IMR-90 (cell line): ENCODE measurements around the gene LRRC7. TPM values are rescaled to one million over a fixed set of nuclear protein-coding genes. Genes with fewer than 3 reads are reported as not detected.

Experiments used
- ATAC-seq: fragments of 200-7000 bp; cut with Tn5 transposase; 2 replicates; pipeline ENCODE4 v1.9.1; 2020; ENCODE audit warnings: low read depth, mild to moderate bottlenecking, moderate library complexity
- BruUV-seq: library from RNA; stranded (reverse); fragments of 400-500 nt; replicated peaks from 2 replicates; lab custom pipeline; 2021; lab: Mats Ljungman, UMichigan
- CTCF ChIA-PET: fragments of 300-600 bp; formaldehyde crosslinking; extraction: SDS; loops from one replicate; lab custom pipeline; 2021; ENCODE audit warnings: antibody characterized with exemption; lab: Yijun Ruan, JAX
- POLR2A ChIA-PET: fragments of 300-600 bp; sonication (Branson Sonifier 250); formaldehyde crosslinking; loops from one replicate; lab custom pipeline; 2022; ENCODE audit warnings: antibody characterized with exemption; ENCODE audit not compliant: unreplicated experiment; lab: Charles Lee
- DNase-seq: peaks from one replicate; pipeline ENCODE4 v3.0.0; 2013
- H2AFZ ChIP-seq: replicated peaks from 2 replicates; pipeline ENCODE3; 2013; ENCODE audit warnings: low read length, mild to moderate bottlenecking; ENCODE audit not compliant: poor library complexity
- H2AK5ac ChIP-seq: 2 replicates; pipeline ENCODE4 v1.6.1; 2013; ENCODE audit warnings: low read depth, low read length, inconsistent platforms
- H2AK9ac ChIP-seq: replicated peaks from 2 replicates; pipeline ENCODE3; 2013; ENCODE audit warnings: mild to moderate bottlenecking, low read depth, low read length, moderate library complexity; ENCODE audit not compliant: poor library complexity
- H2BK120ac ChIP-seq: 2 replicates; pipeline ENCODE4 v1.6.1; 2013; ENCODE audit warnings: low read depth, low read length, inconsistent platforms
- H2BK15ac ChIP-seq: 3 replicates; pipeline ENCODE4 v1.6.1; 2013; ENCODE audit warnings: low read depth, low read length, inconsistent platforms
- H2BK20ac ChIP-seq: 2 replicates; pipeline ENCODE4 v1.6.1; 2013; ENCODE audit warnings: low read depth, mild to moderate bottlenecking, inconsistent platforms, low read length, moderate library complexity
- H2BK5ac ChIP-seq: 2 replicates; pipeline ENCODE4 v1.6.1; 2013; ENCODE audit warnings: mild to moderate bottlenecking, low read depth, low read length, inconsistent platforms; ENCODE audit not compliant: poor library complexity, severe bottlenecking
- H3K14ac ChIP-seq: replicated peaks from 2 replicates; pipeline ENCODE4 v1.6.1; 2013; ENCODE audit warnings: low read depth, low read length, inconsistent platforms
- H3K18ac ChIP-seq: 2 replicates; pipeline ENCODE4 v1.6.1; 2013; ENCODE audit warnings: low read depth, low read length, control low read depth
- H3K23ac ChIP-seq: 2 replicates; pipeline ENCODE4 v1.6.1; 2013; ENCODE audit warnings: low read depth, low read length, inconsistent platforms
- H3K27ac ChIP-seq: 2 replicates; pipeline ENCODE4 v1.5.1; 2013; ENCODE audit warnings: mild to moderate bottlenecking, control low read depth, low read length; ENCODE audit not compliant: insufficient read depth
- H3K27me3 ChIP-seq: 2 replicates; pipeline ENCODE4 v1.6.1; 2013; ENCODE audit warnings: low read length; ENCODE audit not compliant: control insufficient read depth, insufficient read depth
- H3K36me3 ChIP-seq: 2 replicates; pipeline ENCODE4 v1.6.1; 2013; ENCODE audit warnings: low read length, mixed read lengths; ENCODE audit not compliant: control insufficient read depth, insufficient read depth
- H3K4ac ChIP-seq: 2 replicates; pipeline ENCODE4 v1.6.1; 2013; ENCODE audit warnings: low read depth, low read length, inconsistent platforms
- H3K4me1 ChIP-seq: 2 replicates; pipeline ENCODE4 v1.6.1; 2013; ENCODE audit warnings: low read length, mixed read lengths; ENCODE audit not compliant: control insufficient read depth, insufficient read depth
- H3K4me2 ChIP-seq: 2 replicates; pipeline ENCODE4 v1.6.1; 2013; ENCODE audit warnings: low read depth, mild to moderate bottlenecking, control low read depth, low read length, moderate library complexity
- H3K4me3 ChIP-seq: 2 replicates; pipeline ENCODE4 v1.5.1; 2013; ENCODE audit warnings: low read depth, mild to moderate bottlenecking, control low read depth, low read length, moderate library complexity; ENCODE audit not compliant: insufficient read depth
- H3K56ac ChIP-seq: 2 replicates; pipeline ENCODE4 v1.6.1; 2013; ENCODE audit warnings: low read length, inconsistent platforms; ENCODE audit not compliant: insufficient read depth; ENCODE audit errors: extremely low read depth
- H3K79me1 ChIP-seq, 2 experiments: 2 replicates each; pipeline ENCODE4 v1.6.1; 2013; ENCODE audit warnings: low read length in 2 of 2, inconsistent platforms in 1 of 2, low read depth in 1 of 2
- H3K9ac ChIP-seq: 2 replicates; pipeline ENCODE4 v1.6.1; 2013; ENCODE audit warnings: low read depth, low read length, control low read depth
- H3K9me1 ChIP-seq: 2 replicates; pipeline ENCODE4 v1.6.1; 2013; ENCODE audit warnings: low read length, inconsistent platforms; ENCODE audit not compliant: insufficient read depth
- H3K9me3 ChIP-seq: 2 replicates; pipeline ENCODE4 v1.6.1; 2013; ENCODE audit warnings: low read length; ENCODE audit not compliant: control insufficient read depth, insufficient read depth
- H4K20me1 ChIP-seq: 2 replicates; pipeline ENCODE4 v1.6.1; 2013; ENCODE audit warnings: low read length, inconsistent platforms; ENCODE audit not compliant: insufficient read depth
- H4K5ac ChIP-seq: 2 replicates; pipeline ENCODE4 v1.6.1; 2013; ENCODE audit warnings: mild to moderate bottlenecking, low read depth, low read length, control low read depth
- H4K8ac ChIP-seq, 2 experiments: 2 replicates each; pipeline ENCODE4 v1.6.1; 2013; ENCODE audit warnings: low read depth in 2 of 2, low read length in 2 of 2, control low read depth in 1 of 2, inconsistent platforms in 1 of 2
- H4K91ac ChIP-seq: 2 replicates; pipeline ENCODE4 v1.6.1; 2013; ENCODE audit warnings: low read depth, low read length, inconsistent platforms; ENCODE audit not compliant: insufficient read depth
- BHLHE40 ChIP-seq: fragments of 150-350 bp; IDR thresholded peaks from 2 replicates; pipeline ENCODE4 v1.6.1; 2016; ENCODE audit warnings: mild to moderate bottlenecking, low read depth, low read length
- CEBPB ChIP-seq: IDR thresholded peaks from 2 replicates; pipeline ENCODE4 v1.6.1; 2012; ENCODE audit warnings: low read depth, low read length, improper control_type of control experiment
- CHD1 ChIP-seq: IDR thresholded peaks from 2 replicates; pipeline ENCODE4 v1.6.1; 2012; ENCODE audit warnings: low read depth, low read length, improper control_type of control experiment
- FOS ChIP-seq: fragments of 150-350 bp; IDR thresholded peaks from 2 replicates; pipeline ENCODE4 v1.6.1; 2016; ENCODE audit warnings: low read depth, low read length
- MAFK ChIP-seq: IDR thresholded peaks from 2 replicates; pipeline ENCODE4 v1.6.1; 2012; ENCODE audit warnings: low read depth, low read length, improper control_type of control experiment
- MAZ ChIP-seq: IDR thresholded peaks from 2 replicates; pipeline ENCODE4 v1.6.1; 2012; ENCODE audit warnings: low read depth, mild to moderate bottlenecking, low read length, improper control_type of control experiment, moderate library complexity, borderline replicate concordance
- MXI1 ChIP-seq: IDR thresholded peaks from 2 replicates; pipeline ENCODE4 v1.6.1; 2012; ENCODE audit warnings: low read depth, mild to moderate bottlenecking, low read length, moderate library complexity, borderline replicate concordance
- NFE2L2 ChIP-seq: fragments of 150-350 bp; IDR thresholded peaks from 2 replicates; pipeline ENCODE4 v1.6.1; 2016; ENCODE audit warnings: low read depth, mild to moderate bottlenecking, low read length
- POLR2A ChIP-seq: IDR thresholded peaks from 2 replicates; pipeline ENCODE4 v1.6.1; 2012; ENCODE audit warnings: mild to moderate bottlenecking, low read depth, low read length
- RAD21 ChIP-seq: IDR thresholded peaks from 2 replicates; pipeline ENCODE4 v1.6.1; 2012; ENCODE audit warnings: low read length, improper control_type of control experiment
- RCOR1 ChIP-seq: IDR thresholded peaks from 2 replicates; pipeline ENCODE4 v1.6.1; 2012; ENCODE audit warnings: mild to moderate bottlenecking, low read length, improper control_type of control experiment; ENCODE audit not compliant: insufficient replicate concordance
- RFX5 ChIP-seq: IDR thresholded peaks from 2 replicates; pipeline ENCODE4 v1.8.0; 2012; ENCODE audit warnings: low read depth, mild to moderate bottlenecking, low read length, moderate library complexity
- SMC3 ChIP-seq: fragments of 150-350 bp; IDR thresholded peaks from 2 replicates; pipeline ENCODE4 v1.6.1; 2016; ENCODE audit warnings: low read depth, mild to moderate bottlenecking, antibody characterized with exemption, low read length, moderate library complexity
- WGBS, 2 experiments: methylation state at CpG; one replicate each; pipeline versions ENCODE4 v1.1.5 to v1.1.7; 2013; ENCODE audit warnings: missing lambda C conversion rate in 2 of 2; ENCODE audit not compliant: insufficient read length in 1 of 2; ENCODE audit errors: extremely low coverage in 2 of 2; 5-methylcytosine and 5-hydroxymethylcytosine counted together
- dilution Hi-C: fragments of 300-500 bp; cut with HindIII; formaldehyde crosslinking; loops from one replicate; pipeline ENCODE4 v1.14.3; 2018; ENCODE audit warnings: low sequenced_read_pairs; ENCODE audit not compliant: unreplicated experiment
- in situ Hi-C: fragments of 300-500 bp; cut with MboI; formaldehyde crosslinking; loops from 3 replicates; pipeline ENCODE4 v1.14.3; 2019; ENCODE audit warnings: low sequenced_read_pairs, inconsistent platforms, mixed read lengths
- intact Hi-C: fragments of 100-400 bp; cut with micrococcal nuclease; formaldehyde crosslinking; loops from 2 replicates; pipeline ENCODE4 v1.10.0; 2022
- polyA plus RNA-seq, 3 experiments: library from polyadenylated mRNA; depleted of rRNA; stranded (reverse); fragments of >200 nt; gene quantifications; 2 replicates each; pipeline ENCODE4 v1.2.3, GENCODE V29; 2012; ENCODE audit warnings: low replicate concordance in 1 of 3
- total RNA-seq: library from RNA; depleted of rRNA; stranded (reverse); fragments of >200 nt; gene quantifications from 2 replicates; pipeline ENCODE4 v1.2.3, GENCODE V29; 2012
- TF ChIP-seq, protein P1 (sequence below): fragments of 150-350 bp; IDR thresholded peaks from 2 replicates; pipeline ENCODE4 v1.6.1; 2016; ENCODE audit warnings: low read depth, mild to moderate bottlenecking, low read length, moderate library complexity, borderline replicate concordance
- TF ChIP-seq, protein P2 (sequence below): conservative IDR thresholded peaks from 2 replicates; pipeline ENCODE4 v1.5.1; 2012; ENCODE audit warnings: mild to moderate bottlenecking, low read depth, low read length, improper control_type of control experiment
- TF ChIP-seq, protein P3 (sequence below): fragments of 150-350 bp; IDR thresholded peaks from 2 replicates; pipeline ENCODE4 v1.6.1; 2017; ENCODE audit warnings: mild to moderate bottlenecking, antibody characterized with exemption, low read length, low read depth

LRRC7 gene
- total and polyA plus RNA-seq, 2 of the 4 experiments (the other 2 are of a cell fraction): under 0.01 to 0.02 TPM

DNA sequence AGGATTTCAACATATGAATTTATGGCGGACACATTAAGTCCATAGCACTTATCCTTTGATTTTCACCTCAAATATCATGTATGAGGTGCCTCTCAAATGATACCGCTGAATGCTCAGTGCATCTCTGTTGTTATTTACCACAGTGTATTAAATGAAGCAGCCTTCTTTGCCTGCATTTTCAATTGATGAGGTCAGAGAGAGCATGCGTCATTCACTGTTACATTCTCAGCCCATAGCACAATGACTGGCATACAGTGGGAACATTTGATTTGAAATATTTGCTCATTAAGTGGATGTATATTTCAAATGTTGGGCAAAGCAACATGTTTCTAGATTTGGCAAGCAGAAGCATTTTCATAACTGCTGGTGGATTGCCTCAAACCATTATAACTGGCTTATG, 45.7 kb downstream of the LRRC7 start:
- Histone ChIP-seq H3K14ac (no peak overlapping the region), H3K36me3 (no peaks in the 10 kb centered on the region), H4K91ac (no peak overlapping the region), H4K5ac (no peak overlapping the region), H3K4me1 (no peaks in the 10 kb centered on the region), H2BK20ac (no peak overlapping the region), H3K23ac (no peak overlapping the region), H3K9me1 (no peaks in the 10 kb centered on the region), H2AFZ (no peak overlapping the region), H2BK15ac (no peak overlapping the region), H3K27me3 (no peaks in the 10 kb centered on the region), H3K4me2 (no peak overlapping the region), H3K79me1 (no peaks in the 10 kb centered on the region), H2BK120ac (no peak overlapping the region), H3K9me3 (no peaks in the 10 kb centered on the region), H4K8ac (no peak overlapping the region), H4K20me1 (no peaks in the 10 kb centered on the region), H3K18ac (no peak overlapping the region), H2AK5ac (no peak overlapping the region), H3K9ac (no peak overlapping the region), H3K4me3 (no peak overlapping the region), H3K27ac (no peak overlapping the region), H2AK9ac (no peak overlapping the region), H2BK5ac (no peak overlapping the region), H3K56ac (no peak overlapping the region), H3K4ac (no peak overlapping the region)
- CTCF ChIA-PET: no interaction called here
- TF ChIP-seq RFX5 (no peak), RAD21 (no peak), CEBPB (no peak), MXI1 (no peak), NFE2L2 (no peak), CHD1 (no peak), MAFK (no peak), RCOR1 (no peak), BHLHE40 (no peak), MAZ (no peak), POLR2A (no peak), FOS (no peak), SMC3 (no peak)
- TF ChIP-seq, protein P1, sequence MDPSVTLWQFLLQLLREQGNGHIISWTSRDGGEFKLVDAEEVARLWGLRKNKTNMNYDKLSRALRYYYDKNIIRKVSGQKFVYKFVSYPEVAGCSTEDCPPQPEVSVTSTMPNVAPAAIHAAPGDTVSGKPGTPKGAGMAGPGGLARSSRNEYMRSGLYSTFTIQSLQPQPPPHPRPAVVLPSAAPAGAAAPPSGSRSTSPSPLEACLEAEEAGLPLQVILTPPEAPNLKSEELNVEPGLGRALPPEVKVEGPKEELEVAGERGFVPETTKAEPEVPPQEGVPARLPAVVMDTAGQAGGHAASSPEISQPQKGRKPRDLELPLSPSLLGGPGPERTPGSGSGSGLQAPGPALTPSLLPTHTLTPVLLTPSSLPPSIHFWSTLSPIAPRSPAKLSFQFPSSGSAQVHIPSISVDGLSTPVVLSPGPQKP: no peak
- TF ChIP-seq, protein P2, sequence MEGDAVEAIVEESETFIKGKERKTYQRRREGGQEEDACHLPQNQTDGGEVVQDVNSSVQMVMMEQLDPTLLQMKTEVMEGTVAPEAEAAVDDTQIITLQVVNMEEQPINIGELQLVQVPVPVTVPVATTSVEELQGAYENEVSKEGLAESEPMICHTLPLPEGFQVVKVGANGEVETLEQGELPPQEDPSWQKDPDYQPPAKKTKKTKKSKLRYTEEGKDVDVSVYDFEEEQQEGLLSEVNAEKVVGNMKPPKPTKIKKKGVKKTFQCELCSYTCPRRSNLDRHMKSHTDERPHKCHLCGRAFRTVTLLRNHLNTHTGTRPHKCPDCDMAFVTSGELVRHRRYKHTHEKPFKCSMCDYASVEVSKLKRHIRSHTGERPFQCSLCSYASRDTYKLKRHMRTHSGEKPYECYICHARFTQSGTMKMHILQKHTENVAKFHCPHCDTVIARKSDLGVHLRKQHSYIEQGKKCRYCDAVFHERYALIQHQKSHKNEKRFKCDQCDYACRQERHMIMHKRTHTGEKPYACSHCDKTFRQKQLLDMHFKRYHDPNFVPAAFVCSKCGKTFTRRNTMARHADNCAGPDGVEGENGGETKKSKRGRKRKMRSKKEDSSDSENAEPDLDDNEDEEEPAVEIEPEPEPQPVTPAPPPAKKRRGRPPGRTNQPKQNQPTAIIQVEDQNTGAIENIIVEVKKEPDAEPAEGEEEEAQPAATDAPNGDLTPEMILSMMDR: no peak
- TF ChIP-seq, protein P3, sequence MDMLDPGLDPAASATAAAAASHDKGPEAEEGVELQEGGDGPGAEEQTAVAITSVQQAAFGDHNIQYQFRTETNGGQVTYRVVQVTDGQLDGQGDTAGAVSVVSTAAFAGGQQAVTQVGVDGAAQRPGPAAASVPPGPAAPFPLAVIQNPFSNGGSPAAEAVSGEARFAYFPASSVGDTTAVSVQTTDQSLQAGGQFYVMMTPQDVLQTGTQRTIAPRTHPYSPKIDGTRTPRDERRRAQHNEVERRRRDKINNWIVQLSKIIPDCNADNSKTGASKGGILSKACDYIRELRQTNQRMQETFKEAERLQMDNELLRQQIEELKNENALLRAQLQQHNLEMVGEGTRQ: no peak
- in situ Hi-C loops: no loop called here
- DNase-seq (no peak), ATAC-seq (no peak)
- POLR2A ChIA-PET: no interaction called here
- dilution Hi-C loops: no loop called here
- WGBS, 2 experiments: no CpG with 5 or more reads among the region's 3 CpGs
- BruUV-seq: no TSS peak
- intact Hi-C loops: no loop called here
